ENCODE data around the gene RPL27A.
"Not testable (repeated sequence)": the region's sequence is repeated elsewhere in the genome, so short reads cannot be mapped to it uniquely, and the experiment has no call there.

RPL27A gene

GRCh38 chr11:8682303-8683114 is at the start of gene RPL27A, which contains the start of gene TRIM66:
RPL27A (plus strand) TSS chr11:8682792; CDS start chr11:8682814, 22 bp downstream.
TRIM66 (minus strand) TSS chr11:8682665; CDS start chr11:8672274, 10,391 bp downstream.
- peak; percentile 97 for DNase-seq

GRCh38 chr11:8634498-8634897 is 48.1 kb upstream of the RPL27A start:
- no peak for DNase-seq

- no peak for DNase-seq
Observed at GRCh38 chr11:8636127-8636526, 46.5 kb upstream of the RPL27A start.

- DNase-seq = no peak
Observed at GRCh38 chr11:8638300-8638699, 44.3 kb upstream of the RPL27A start.

- no peak for DNase-seq
Observed at GRCh38 chr11:8639655-8640054, 42.9 kb upstream of the RPL27A start.

GRCh38 chr11:8640267-8640906 is 42.2 kb upstream of the RPL27A start:
- no peak for DNase-seq

- DNase-seq = no peak
Observed at GRCh38 chr11:8641332-8641731, 41.3 kb upstream of the RPL27A start.

- DNase-seq = no peak
Observed at GRCh38 chr11:8642196-8642841, 40.3 kb upstream of the RPL27A start.

- no peak for DNase-seq
Observed at GRCh38 chr11:8646873-8647272, 35.7 kb upstream of the RPL27A start.

GRCh38 chr11:8649361-8649760 is 33.2 kb upstream of the RPL27A start:
- no peak for DNase-seq

GRCh38 chr11:8650401-8650990 is 32.1 kb upstream of the RPL27A start:
- no peak for DNase-seq

- DNase-seq = no peak
Observed at GRCh38 chr11:8652140-8652539, 30.5 kb upstream of the RPL27A start.

- DNase-seq = no peak
Observed at GRCh38 chr11:8654503-8654902, 28.1 kb upstream of the RPL27A start.

- DNase-seq = no peak
Observed at GRCh38 chr11:8656291-8656690, 26.3 kb upstream of the RPL27A start.

- no peak for DNase-seq
Observed at GRCh38 chr11:8658321-8659057, 24.1 kb upstream of the RPL27A start.

- DNase-seq = no peak
Observed at GRCh38 chr11:8661001-8661795, 21.4 kb upstream of the RPL27A start.

GRCh38 chr11:8665222-8665621 is 17.4 kb upstream of the RPL27A start:
- DNase-seq = no peak

- DNase-seq = not testable (repeated sequence)
Observed at GRCh38 chr11:8670081-8670480, 12.5 kb upstream of the RPL27A start.

GRCh38 chr11:8671193-8671612 is 11.4 kb upstream of the RPL27A start:
- no peak for DNase-seq

- DNase-seq = no peak
Observed at GRCh38 chr11:8671651-8672062, 10.9 kb upstream of the RPL27A start.

GRCh38 chr11:8672346-8672745 is 10.2 kb upstream of the RPL27A start:
- DNase-seq = no peak

- DNase-seq = no peak
Observed at GRCh38 chr11:8674859-8675258, 7.7 kb upstream of the RPL27A start.

Measured in CD4-positive, alpha-beta T cell treated with Interleukin-15 for 1 hour (primary cell).